ENCODE measurements around the gene TMEM213.
A peak's percentile ranks its signal among the peaks of the same experiment; 100 is the strongest.

Gene TMEM213

DNA sequence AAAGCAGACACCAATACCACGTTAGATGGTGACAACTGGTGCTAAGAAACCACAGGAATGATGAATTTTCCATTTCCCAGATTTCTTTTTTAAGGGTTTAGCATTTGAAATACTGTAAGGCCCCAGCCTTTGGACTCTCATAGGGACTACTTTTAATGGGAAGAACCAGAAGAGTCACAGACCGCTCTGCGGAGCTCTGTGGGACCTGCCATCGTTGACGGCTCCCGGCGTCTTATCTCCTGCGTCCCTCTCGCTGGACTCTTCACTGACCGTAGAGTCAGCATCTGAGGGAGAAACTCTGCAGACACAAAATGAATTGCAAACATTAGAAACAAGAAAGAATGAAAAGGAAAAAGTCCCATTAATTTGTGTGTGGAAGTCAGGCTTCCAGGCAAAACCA, 81.6 kb downstream of the TMEM213 start:
- TF ChIP-seq, protein P1, sequence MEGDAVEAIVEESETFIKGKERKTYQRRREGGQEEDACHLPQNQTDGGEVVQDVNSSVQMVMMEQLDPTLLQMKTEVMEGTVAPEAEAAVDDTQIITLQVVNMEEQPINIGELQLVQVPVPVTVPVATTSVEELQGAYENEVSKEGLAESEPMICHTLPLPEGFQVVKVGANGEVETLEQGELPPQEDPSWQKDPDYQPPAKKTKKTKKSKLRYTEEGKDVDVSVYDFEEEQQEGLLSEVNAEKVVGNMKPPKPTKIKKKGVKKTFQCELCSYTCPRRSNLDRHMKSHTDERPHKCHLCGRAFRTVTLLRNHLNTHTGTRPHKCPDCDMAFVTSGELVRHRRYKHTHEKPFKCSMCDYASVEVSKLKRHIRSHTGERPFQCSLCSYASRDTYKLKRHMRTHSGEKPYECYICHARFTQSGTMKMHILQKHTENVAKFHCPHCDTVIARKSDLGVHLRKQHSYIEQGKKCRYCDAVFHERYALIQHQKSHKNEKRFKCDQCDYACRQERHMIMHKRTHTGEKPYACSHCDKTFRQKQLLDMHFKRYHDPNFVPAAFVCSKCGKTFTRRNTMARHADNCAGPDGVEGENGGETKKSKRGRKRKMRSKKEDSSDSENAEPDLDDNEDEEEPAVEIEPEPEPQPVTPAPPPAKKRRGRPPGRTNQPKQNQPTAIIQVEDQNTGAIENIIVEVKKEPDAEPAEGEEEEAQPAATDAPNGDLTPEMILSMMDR (IDR thresholded peaks at IDR 0.05; ENCODE audit: low read depth, low read length, missing control alignments), result no peak
- in situ Hi-C loops (cut with HindIII; ENCODE audit: low sequenced_read_pairs), result no loop called here
- H3K4me3 ChIP-seq (ENCODE audit: low read depth, low read length), result no peak overlapping the region
- no peak for DNase-seq (ENCODE audit: low read depth)

DNA sequence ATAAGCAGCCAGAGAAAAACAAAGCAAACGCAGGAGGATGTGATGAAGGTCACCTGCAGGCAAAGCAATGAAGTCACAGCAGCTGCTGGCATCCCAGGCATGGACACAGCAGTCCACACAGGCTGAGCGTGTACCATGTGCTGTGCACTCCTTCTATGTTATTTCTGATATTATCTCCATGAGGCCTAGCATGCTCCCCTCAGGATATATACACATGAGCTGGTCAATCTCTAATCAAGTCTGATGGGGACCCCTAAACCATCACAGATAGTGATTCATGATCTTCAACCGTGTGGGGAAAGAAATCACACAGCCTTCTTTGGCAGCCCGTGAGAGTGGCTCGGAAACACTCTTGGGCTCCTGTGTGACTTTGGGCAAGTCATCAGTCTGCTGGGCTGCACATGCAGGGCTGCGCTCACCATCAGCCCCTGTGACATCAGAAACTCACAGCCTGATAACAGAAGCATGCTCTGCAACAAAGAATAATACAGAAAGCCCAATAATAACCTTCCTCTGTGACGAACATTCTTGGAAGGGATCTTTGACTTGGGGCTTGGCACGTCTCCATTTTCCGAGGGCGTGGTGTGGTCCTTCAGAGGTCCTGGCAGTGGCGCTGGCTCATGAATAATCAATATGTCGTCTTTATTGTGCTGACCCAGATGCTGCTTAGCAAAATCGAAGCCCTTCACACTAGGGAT, 83.2 kb downstream of the TMEM213 start:
- no peak for DNase-seq (ENCODE audit: low read depth)
- TF ChIP-seq, protein P1 (IDR thresholded peaks at IDR 0.05; ENCODE audit: low read depth, low read length, missing control alignments), result no peak
- H3K4me3 ChIP-seq (ENCODE audit: low read depth, low read length), result no peak overlapping the region
- in situ Hi-C loops (cut with HindIII; ENCODE audit: low sequenced_read_pairs), result no loop called here

DNA sequence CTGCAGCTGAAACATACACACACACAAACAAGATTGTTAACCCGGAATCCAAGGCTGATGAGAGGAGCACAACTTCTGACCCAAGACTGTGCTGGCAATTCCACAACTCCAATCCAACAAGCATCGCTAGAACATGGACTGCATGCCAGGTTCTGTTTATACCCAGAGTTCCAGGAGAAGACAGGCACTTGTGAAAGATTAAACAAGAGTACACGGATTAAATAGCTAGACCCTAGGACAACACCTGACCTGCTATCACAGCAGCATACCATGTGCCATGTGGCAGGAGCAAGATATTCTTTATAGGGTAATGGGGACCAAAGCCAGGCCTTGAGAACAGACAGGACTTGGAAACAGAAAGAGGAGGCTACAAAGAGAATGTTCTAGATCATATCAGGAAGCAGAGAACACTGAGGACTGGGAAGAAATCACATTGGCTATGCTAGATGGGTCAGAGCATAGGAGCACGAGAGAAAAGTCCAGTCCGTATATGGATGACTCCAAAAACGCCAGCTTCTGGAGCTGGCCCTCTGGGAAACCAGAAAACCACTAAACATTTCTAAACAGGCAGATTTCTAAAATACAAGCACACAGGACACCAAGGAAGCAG, 83.9 kb downstream of the TMEM213 start:
- no peak overlapping the region for H3K4me3 ChIP-seq (ENCODE audit: low read depth, low read length)
- no peak for DNase-seq (ENCODE audit: low read depth)
- in situ Hi-C loops (cut with HindIII; ENCODE audit: low sequenced_read_pairs), result no loop called here
- TF ChIP-seq, protein P1 (IDR thresholded peaks at IDR 0.05; ENCODE audit: low read depth, low read length, missing control alignments), result no peak

DNA sequence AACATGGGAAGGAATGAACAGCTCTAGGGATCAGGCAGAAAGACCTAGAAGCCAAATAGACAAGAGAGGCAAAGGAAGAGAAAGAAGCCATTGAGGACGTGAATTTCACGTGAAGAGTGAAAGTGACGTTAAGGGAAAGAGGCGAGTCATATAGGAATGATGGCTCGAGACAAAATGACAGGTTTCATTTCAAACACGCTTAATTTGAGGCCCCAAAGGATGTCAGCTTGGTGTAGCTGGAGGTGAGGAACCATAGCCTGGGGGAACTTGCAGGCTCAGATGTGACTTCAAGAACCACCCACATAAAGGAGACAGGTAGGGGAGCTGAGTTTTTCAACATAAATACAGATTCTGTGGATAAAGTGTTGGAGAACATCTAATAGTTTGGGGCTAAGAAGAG, 84.5 kb downstream of the TMEM213 start:
- no peak for DNase-seq (ENCODE audit: low read depth)
- no peak overlapping the region for H3K4me3 ChIP-seq (ENCODE audit: low read depth, low read length)
- in situ Hi-C loops (cut with HindIII; ENCODE audit: low sequenced_read_pairs), result no loop called here
- TF ChIP-seq, protein P1 (IDR thresholded peaks at IDR 0.05; ENCODE audit: low read depth, low read length, missing control alignments), result no peak

DNA sequence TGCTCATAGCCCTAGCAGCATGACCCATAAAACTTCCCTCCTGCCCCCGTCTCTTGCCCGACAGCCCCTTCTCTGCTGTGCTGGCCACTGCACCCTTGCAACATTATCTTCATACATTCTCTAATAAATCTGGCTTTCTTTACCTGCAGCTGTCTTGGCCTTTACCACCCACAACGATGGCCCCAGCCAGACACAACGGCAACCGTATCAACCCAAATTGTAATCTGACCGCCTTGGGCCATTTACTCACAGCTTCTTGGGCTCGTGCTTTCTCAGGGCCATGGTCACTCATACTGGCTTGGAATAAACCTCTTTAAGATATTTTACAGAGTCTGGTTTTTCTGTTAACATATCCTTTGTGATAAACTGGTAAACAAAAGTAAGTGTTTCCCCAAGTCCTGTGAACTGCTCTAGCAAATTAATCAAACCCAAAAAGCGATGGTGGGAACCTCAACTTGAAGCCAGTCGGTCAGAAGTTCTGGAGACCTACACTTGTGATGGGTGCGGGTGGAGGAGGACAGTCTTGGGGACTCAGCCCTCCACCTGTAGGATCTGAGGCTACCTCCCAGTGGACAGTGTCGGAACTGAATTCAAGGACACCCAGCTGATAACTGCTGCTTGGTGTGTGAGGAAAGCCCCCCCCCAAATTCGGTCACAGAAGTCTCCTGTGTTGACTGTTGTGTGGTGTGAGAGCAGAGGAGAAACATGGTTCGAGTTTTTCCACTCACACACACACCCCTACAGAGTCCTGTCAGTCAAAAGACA, 87.8 kb downstream of the TMEM213 start:
- TF ChIP-seq, protein P1 (IDR thresholded peaks at IDR 0.05; ENCODE audit: low read depth, low read length, missing control alignments), result peak; percentile 15
- in situ Hi-C loops (cut with HindIII; ENCODE audit: low sequenced_read_pairs), result no loop called here
- H3K4me3 ChIP-seq (ENCODE audit: low read depth, low read length), result no peak overlapping the region
- no peak for DNase-seq (ENCODE audit: low read depth)

DNA sequence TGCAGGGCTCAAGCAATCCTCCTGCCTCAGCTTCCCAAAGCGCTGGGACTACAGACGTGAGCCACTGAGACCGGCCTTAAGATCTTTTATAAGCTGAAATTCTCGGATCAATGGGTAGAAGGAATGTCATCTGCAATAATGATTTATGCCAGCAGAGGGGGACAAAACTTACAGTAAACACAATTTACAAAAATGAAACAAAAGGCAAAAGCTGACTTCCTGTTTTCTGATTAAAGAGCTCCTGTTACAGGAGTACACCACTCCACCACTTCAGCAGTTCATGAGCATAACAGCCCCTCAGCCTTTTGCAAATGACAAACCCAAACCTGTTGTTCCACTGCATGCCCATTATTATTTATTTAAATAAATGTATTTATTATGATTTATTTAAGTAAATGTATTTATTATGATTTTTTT, 88.7 kb downstream of the TMEM213 start:
- DNase-seq (ENCODE audit: low read depth), result peak; percentile 66
- H3K4me3 ChIP-seq (ENCODE audit: low read depth, low read length), result no peak overlapping the region
- in situ Hi-C loops (cut with HindIII; ENCODE audit: low sequenced_read_pairs), result no loop called here
- TF ChIP-seq, protein P1 (IDR thresholded peaks at IDR 0.05; ENCODE audit: low read depth, low read length, missing control alignments), result peak; percentile 61

Data from astrocyte of the cerebellum (primary cell).